BJ (cell line): ENCODE measurements around the gene MKKS. TPM values are rescaled to one million over a fixed set of nuclear protein-coding genes. Genes with fewer than 3 reads are reported as not detected.
A peak's percentile ranks its signal among the peaks of the same experiment; 100 is the strongest.

ENCODE experiments used
- CTCF ChIA-PET: fragments of 350-600 bp; formaldehyde crosslinking; extraction: SDS; loops from one replicate; lab custom pipeline; 2021; ENCODE audit warnings: antibody characterized with exemption, inconsistent platforms; lab: Yijun Ruan, JAX
- POLR2A ChIA-PET: fragments of 300-600 bp; sonication (Branson Sonifier 250); formaldehyde crosslinking; extraction: SDS; loops from one replicate; lab custom pipeline; 2021; ENCODE audit warnings: antibody characterized with exemption; lab: Charles Lee
- DNase-seq: peaks from one replicate; pipeline ENCODE4 v3.0.0-alpha.2; 2011; ENCODE audit warnings: low read depth
- H3K27me3 ChIP-seq: 2 replicates; pipeline ENCODE4 v1.6.0; 2011; ENCODE audit warnings: low read length; ENCODE audit not compliant: control insufficient read depth, insufficient read depth
- H3K36me3 ChIP-seq: 2 replicates; pipeline ENCODE4 v1.5.1; 2011; ENCODE audit warnings: low read length; ENCODE audit not compliant: control insufficient read depth, insufficient read depth
- H3K4me3 ChIP-seq: 2 replicates; pipeline ENCODE4 v1.5.1; 2011; ENCODE audit warnings: low read depth, mild to moderate bottlenecking, control low read depth, low read length
- polyA plus RNA-seq: library from polyadenylated mRNA; depleted of rRNA; stranded (reverse); fragments of >200 nt; gene quantifications from 2 replicates; pipeline ENCODE4 v1.2.3, GENCODE V29; 2011
- TF ChIP-seq, protein P1 (sequence below): IDR thresholded peaks from 2 replicates; pipeline ENCODE4 v1.5.1; 2011; ENCODE audit warnings: low read depth, mild to moderate bottlenecking, control low read depth, inconsistent platforms, low read length, moderate library complexity; ENCODE audit not compliant: insufficient read depth

Gene MKKS
- polyA plus RNA-seq, 1 experiment: 8.0 TPM

DNA sequence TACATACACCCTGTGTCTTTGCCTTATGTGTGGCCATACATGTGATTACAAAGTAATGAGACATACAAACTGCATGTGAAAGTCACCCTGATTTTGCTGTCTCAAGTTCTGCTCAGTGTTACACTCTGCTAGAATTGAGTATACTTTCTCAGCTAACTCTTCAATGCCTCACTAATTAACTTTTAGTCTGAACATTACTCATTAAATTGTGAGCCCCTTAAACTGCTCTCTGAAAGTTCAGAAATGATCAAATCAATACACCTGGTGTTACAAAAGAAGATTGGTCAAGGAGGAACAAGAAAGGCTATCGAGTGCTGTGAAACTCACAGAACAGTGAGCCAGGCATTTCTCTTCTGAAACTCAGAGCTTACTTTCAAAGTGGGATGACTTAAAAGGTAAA, 71.3 kb downstream of the MKKS start:
- Histone ChIP-seq H3K27me3 (no peaks in the 10 kb centered on the region), H3K36me3 (no peaks in the 10 kb centered on the region), H3K4me3 (no peak overlapping the region)
- ChIA-PET POLR2A (no interaction called here), CTCF (no interaction called here)
- DNase-seq: no peak
- TF ChIP-seq, protein P1, sequence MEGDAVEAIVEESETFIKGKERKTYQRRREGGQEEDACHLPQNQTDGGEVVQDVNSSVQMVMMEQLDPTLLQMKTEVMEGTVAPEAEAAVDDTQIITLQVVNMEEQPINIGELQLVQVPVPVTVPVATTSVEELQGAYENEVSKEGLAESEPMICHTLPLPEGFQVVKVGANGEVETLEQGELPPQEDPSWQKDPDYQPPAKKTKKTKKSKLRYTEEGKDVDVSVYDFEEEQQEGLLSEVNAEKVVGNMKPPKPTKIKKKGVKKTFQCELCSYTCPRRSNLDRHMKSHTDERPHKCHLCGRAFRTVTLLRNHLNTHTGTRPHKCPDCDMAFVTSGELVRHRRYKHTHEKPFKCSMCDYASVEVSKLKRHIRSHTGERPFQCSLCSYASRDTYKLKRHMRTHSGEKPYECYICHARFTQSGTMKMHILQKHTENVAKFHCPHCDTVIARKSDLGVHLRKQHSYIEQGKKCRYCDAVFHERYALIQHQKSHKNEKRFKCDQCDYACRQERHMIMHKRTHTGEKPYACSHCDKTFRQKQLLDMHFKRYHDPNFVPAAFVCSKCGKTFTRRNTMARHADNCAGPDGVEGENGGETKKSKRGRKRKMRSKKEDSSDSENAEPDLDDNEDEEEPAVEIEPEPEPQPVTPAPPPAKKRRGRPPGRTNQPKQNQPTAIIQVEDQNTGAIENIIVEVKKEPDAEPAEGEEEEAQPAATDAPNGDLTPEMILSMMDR: no peak

DNA sequence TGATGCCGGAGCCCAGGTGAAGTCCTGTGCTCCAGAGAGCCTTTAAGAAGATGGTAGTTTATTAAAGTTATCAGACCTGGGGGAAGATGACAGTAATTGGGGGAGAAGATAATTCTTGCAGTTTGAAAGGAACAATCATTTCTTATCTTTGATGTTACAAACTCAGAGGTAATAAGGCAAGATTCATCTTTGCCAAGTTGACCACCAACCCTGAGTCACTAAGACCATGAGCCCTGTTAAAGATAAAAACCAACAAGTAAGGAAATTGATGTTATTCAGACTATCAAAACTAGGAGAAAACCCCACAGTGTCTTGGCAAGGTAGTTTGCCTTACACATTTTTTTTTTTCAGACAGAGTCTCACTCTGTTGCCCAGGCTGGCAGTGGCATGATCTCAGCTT, 73.1 kb downstream of the MKKS start:
- Histone ChIP-seq H3K4me3 (no peak overlapping the region), H3K27me3 (no peaks in the 10 kb centered on the region), H3K36me3 (no peaks in the 10 kb centered on the region)
- ChIA-PET CTCF (interaction anchor here (0.9 kb wide), 1 partner anchor 382 kb away, joined by 4 read pairs; no protein-coding TSS in a partner anchor), POLR2A (no interaction called here)
- TF ChIP-seq, protein P1: no peak
- DNase-seq: no peak

DNA sequence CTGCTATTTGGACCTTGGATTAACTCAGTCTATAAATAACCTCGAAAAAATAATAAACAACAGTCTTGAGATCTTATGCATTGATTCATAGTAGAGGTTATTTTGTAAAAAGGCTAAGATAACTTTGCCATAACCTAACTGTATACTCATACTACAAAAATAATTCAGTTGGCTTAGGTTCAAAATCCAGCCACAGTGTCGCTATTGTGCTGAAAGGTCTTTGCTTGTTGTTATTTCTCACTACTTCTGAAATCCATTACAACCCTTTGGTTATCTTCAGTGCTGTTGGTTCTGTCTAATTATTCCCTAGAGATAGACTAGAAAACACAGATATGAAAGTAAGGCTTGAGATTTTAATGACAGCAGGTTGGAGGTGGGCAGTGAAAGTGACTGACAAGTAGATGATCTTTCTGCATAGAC, 74.4 kb downstream of the MKKS start:
- ChIA-PET CTCF (interaction anchor here (0.8 to 2.3 kb wide), 6 partner anchors 9 to 381 kb away, joined by 3 to 16 read pairs (median 4); no protein-coding TSS in a partner anchor), POLR2A (no interaction called here)
- no peak for DNase-seq
- TF ChIP-seq, protein P1: no peak
- H3K27me3 ChIP-seq: no peaks in the 10 kb centered on the region
- H3K4me3 ChIP-seq: no peak overlapping the region
- H3K36me3 ChIP-seq: no peaks in the 10 kb centered on the region

DNA sequence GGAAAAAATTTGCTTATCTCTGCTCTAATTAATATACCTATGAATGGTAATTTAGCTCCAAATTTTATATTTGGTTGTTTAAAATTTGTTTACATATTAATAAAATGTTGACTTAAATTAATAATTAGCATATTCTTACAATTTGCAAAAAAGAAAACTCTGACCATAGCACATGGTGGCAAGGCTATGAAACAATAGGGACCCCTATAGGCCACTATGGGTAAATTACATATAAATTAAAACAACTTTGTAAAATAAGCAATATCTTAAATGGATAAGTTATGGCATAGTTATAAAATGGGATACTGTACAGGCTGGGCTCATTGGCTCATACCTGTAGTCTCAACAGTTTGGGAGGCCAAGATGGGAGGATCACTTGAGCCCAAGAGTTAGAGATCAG, 76.0 kb downstream of the MKKS start:
- DNase-seq: no peak
- ChIA-PET CTCF (interaction anchor here (0.7 to 2.3 kb wide), 15 partner anchors 10 to 380 kb away, joined by 3 to 16 read pairs (median 4); no protein-coding TSS in a partner anchor), POLR2A (no interaction called here)
- Histone ChIP-seq H3K4me3 (no peak overlapping the region), H3K36me3 (no peaks in the 10 kb centered on the region), H3K27me3 (no peaks in the 10 kb centered on the region)
- TF ChIP-seq, protein P1: peak; percentile 50

DNA sequence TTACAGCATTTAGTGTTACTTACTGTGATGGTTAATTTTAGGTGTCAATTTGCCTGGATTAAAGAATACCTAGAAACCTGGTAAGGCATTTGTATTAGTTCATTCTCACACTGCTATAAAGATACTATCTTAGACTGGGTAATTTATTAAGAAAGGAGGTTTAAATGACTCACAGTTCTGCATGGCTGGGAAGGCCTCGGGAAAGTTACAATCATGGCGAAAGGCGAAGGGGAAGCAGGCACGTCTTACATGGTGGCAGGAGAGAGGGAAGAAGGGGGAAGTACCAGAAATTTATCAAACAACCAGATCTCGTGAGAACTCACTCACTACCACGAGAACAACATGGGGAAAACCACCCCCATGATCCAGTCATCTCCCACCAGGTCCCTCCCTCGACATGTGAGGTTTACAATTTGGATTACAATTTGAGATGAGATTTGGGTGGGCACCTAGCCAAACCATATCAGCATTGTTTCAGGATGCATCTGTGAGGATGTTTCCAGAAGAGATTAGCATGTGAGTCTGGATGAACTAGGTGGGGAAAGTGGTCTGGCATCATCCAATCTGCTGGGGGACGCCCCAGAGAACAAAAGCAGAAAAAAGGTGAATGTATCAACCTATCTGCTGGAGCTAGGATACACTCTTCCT, 76.8 kb downstream of the MKKS start:
- H3K27me3 ChIP-seq: no peaks in the 10 kb centered on the region
- POLR2A ChIA-PET: no interaction called here
- H3K4me3 ChIP-seq: no peak overlapping the region
- TF ChIP-seq, protein P1: no peak
- CTCF ChIA-PET: interaction anchor here (0.6 to 2.3 kb wide), 14 partner anchors 9 to 376 kb away, joined by 3 to 16 read pairs (median 4); no protein-coding TSS in a partner anchor
- no peaks in the 10 kb centered on the region for H3K36me3 ChIP-seq
- no peak for DNase-seq
